Type B pancreatic cell (in vitro differentiated cells): Measurements from ENCODE around the gene GPSM1. TPM values are rescaled to one million over a fixed set of nuclear protein-coding genes. Genes with fewer than 3 reads are reported as not detected.

ENCODE experiments used
- DNase-seq: peaks from one replicate; pipeline ENCODE4 v3.0.0; 2021; ENCODE audit warnings: mixed read lengths; ENCODE audit not compliant: unreplicated experiment; ENCODE audit errors: extremely low spot score
- H3K27ac Mint-ChIP-seq: 2 replicates; pipeline ENCODE4 v1.8.0; 2021; ENCODE audit warnings: mild to moderate bottlenecking, mixed read lengths
- H3K27me3 Mint-ChIP-seq: 2 replicates; pipeline ENCODE4 v1.8.0; 2021; ENCODE audit warnings: mixed read lengths
- H3K36me3 Mint-ChIP-seq: 2 replicates; pipeline ENCODE4 v1.8.0; 2021; ENCODE audit warnings: mixed read lengths
- H3K4me1 Mint-ChIP-seq: one replicate; pipeline ENCODE4 v1.8.0; 2021; ENCODE audit warnings: mixed read lengths; ENCODE audit not compliant: unreplicated experiment
- H3K4me3 Mint-ChIP-seq: 2 replicates; pipeline ENCODE4 v1.8.0; 2021; ENCODE audit warnings: mild to moderate bottlenecking, mixed read lengths
- H3K9me3 Mint-ChIP-seq: 2 replicates; pipeline ENCODE4 v1.8.0; 2021; ENCODE audit warnings: mixed read lengths
- CTCF ChIP-seq: fragments of 200-600 bp; sonication (generic); conservative IDR thresholded peaks from 2 replicates; pipeline ENCODE4 v1.5.0; 2021; ENCODE audit warnings: antibody characterized with exemption, mild to moderate bottlenecking
- total RNA-seq: library from RNA; stranded (reverse); gene quantifications from 2 replicates; pipeline ENCODE4 v1.2.1, GENCODE V29; 2021; ENCODE audit warnings: low replicate concordance

Gene GPSM1
- total RNA-seq, 1 donor from 2014 or later: 56.2 TPM

DNA sequence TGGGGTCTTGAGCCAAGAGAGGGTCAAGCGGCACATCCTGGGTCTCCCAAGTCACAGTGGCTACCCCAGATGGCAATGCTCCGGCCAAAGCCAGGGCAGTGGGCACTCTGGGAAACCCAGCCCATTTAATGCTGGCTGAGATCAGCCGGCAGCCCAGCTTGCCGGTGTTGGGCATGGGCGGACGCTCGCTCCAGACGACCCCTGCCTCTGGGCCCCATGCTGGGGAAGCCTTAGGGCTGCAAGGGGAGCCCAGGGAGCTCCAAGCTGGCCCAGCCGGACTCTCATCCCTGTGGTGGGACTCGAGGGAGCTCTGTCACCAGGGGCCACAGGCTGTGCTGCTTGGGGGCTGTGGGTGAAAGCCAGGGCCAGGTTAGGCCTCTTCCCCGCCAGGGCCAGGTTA is 52.1 kb downstream of the GPSM1 start:
- Mint-ChIP-seq H3K27ac (no peak overlapping the region), H3K4me3 (no peak overlapping the region), H3K4me1 (peaks cover 3% of the 10 kb centered on the region), H3K36me3 (no peaks in the 10 kb centered on the region), H3K27me3 (no peaks in the 10 kb centered on the region), H3K9me3 (no peaks in the 10 kb centered on the region)
- TF ChIP-seq CTCF: no peak
- no peak for DNase-seq

DNA sequence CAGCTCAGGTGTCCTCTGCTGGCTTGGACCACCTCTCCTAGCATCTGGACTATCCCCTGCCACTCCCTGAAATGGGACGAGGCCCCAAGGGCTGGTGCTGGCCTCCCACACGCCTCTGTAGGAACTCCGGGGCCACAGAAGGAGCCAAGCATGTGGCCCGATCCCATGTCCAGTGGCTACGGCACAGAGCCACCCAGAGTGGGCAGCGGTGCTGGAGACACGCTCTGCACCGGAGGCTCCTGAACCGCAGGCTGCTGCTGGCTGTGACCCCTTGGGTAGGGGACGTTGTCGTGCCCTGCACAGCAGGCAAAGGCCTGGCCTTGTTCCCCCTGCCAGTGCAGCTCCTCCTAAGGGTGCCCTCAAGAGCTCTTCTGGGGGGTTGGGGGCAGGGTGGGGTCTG is 52.6 kb downstream of the GPSM1 start:
- peaks cover under 1% of the 10 kb centered on the region for H3K36me3 Mint-ChIP-seq
- no peaks in the 10 kb centered on the region for H3K27me3 Mint-ChIP-seq
- H3K27ac Mint-ChIP-seq: no peak overlapping the region
- DNase-seq: no peak
- no peak for TF ChIP-seq CTCF
- H3K4me3 Mint-ChIP-seq: no peak overlapping the region
- H3K4me1 Mint-ChIP-seq: no peaks in the 10 kb centered on the region
- H3K9me3 Mint-ChIP-seq: no peaks in the 10 kb centered on the region

GRCh38 chr9:136380381-136380780 is 53.0 kb downstream of the GPSM1 start:
- DNase-seq: no peak
- H3K36me3 Mint-ChIP-seq: peaks cover 3% of the 10 kb centered on the region
- no peak overlapping the region for H3K4me3 Mint-ChIP-seq
- no peaks in the 10 kb centered on the region for H3K4me1 Mint-ChIP-seq
- H3K27ac Mint-ChIP-seq: no peak overlapping the region
- H3K27me3 Mint-ChIP-seq: no peaks in the 10 kb centered on the region
- H3K9me3 Mint-ChIP-seq: no peaks in the 10 kb centered on the region
- no peak for TF ChIP-seq CTCF

DNA sequence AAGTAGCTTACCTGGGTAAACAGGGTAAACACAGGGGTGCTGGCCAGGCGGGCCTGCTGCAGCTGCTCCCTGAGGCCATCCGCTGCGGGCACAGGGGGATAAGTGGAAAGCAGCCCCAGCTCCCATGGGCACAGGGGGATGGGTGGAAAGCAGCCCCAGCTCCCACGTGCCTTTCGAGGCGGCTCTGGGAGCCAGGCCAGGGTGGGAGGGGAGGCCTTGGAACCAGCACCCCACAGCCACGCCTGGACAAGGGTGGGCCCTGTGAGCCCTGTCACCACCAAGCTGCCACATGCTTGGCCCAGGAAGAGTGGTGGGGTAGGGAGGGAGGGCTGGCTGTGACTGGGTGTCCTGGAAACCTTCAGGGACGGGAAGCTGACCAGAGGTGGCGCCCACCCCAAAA is 54.0 kb downstream of the GPSM1 start:
- no peak overlapping the region for H3K4me3 Mint-ChIP-seq
- H3K27me3 Mint-ChIP-seq: no peaks in the 10 kb centered on the region
- H3K9me3 Mint-ChIP-seq: no peaks in the 10 kb centered on the region
- H3K4me1 Mint-ChIP-seq: no peaks in the 10 kb centered on the region
- no peak for TF ChIP-seq CTCF
- DNase-seq: no peak
- peaks cover 7% of the 10 kb centered on the region for H3K36me3 Mint-ChIP-seq
- no peak overlapping the region for H3K27ac Mint-ChIP-seq

DNA sequence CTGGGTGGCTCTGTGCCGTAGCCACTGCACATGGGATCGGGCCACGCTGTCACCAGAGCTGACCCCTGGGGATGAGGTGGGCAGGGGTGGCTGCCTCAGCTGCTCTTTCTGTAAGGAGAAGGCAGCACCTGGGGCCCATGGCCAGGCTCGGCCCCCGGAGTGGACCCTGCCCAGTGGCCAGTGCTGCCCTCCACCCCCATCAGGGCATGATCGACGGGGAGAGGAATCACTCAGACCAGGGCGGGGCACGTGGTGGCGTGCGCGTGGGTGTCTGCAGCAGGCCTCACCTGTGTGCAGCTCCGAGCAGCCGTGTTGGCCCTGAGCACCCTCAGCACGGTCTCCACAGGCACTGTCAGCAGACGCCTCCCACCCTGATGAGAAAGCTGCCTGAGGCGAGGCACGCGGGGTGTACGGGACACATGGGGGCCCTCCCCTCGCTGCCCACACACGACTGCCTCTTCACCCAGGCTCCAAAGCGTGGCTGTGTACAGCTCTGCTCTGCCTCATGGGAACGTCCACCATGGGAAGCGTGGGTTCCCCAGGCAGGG is 54.7 kb downstream of the GPSM1 start:
- Mint-ChIP-seq H3K9me3 (no peaks in the 10 kb centered on the region), H3K27ac (no peak overlapping the region), H3K36me3 (peaks cover 7% of the 10 kb centered on the region), H3K4me3 (no peak overlapping the region), H3K4me1 (no peaks in the 10 kb centered on the region), H3K27me3 (no peaks in the 10 kb centered on the region)
- DNase-seq: no peak
- no peak for TF ChIP-seq CTCF

DNA sequence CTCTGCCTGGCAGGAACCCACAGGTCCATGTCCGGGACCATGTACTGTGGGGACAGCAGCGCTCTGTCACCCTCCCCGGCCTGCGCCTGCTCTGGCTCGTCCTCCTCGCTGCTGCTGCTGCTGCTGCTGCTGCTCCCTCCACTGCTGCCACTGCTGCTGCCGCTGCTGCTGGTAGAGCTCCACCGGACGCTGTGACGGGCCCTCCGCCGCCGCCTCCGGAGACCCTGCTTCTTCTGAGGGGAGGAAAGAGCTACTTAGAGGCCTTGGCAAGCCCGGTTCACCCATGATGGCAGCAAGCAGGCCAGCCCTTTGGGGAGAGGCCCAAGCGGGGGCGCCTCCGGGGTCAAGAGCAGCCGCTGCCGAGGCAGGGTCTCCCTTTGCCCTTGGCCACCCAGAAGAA is 56.1 kb downstream of the GPSM1 start:
- no peak for TF ChIP-seq CTCF
- Mint-ChIP-seq H3K4me3 (no peak overlapping the region), H3K27me3 (no peaks in the 10 kb centered on the region), H3K9me3 (no peaks in the 10 kb centered on the region), H3K36me3 (peaks cover 7% of the 10 kb centered on the region), H3K4me1 (no peaks in the 10 kb centered on the region), H3K27ac (no peak overlapping the region)
- DNase-seq: no peak
